Stimulated activated CD4-positive, alpha-beta T cell treated with anti-CD3 and anti-CD28 coated beads, Interleukin-2, amount 100 ng/mL, for 4 hours (primary cell): ENCODE measurements around the gene POLQ.
A peak's percentile ranks its signal among the peaks of the same experiment; 100 is the strongest.
"Not testable (repeated sequence)": the region's sequence is repeated elsewhere in the genome, so short reads cannot be mapped to it uniquely, and the experiment has no call there.

Experiments used
- DNase-seq: peaks from one replicate; pipeline ENCODE4 v3.0.0-alpha.2; 2020; ENCODE audit warnings: low read depth

Gene POLQ

GRCh38 chr3:121508389-121508788 lies 37.4 kb downstream of the POLQ start:
- DNase-seq, result no peak

DNA sequence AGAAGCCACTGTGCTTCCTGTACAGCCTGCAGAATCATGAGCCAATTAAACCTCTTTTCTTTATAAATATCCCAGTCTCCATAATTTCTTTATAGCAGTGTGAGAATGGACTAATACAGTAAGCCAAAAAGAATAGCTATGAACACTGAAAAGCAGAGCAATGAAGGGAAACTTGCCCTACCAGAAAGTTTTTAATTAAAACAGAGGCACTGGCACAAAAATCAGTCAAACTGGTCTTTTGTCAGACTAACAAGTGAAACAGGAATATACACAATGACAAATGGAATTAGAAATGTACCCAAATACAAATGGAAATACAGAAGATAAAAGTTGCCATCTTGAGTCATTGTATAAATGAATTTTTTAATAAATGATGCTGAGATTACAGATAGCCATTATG lies 40.5 kb downstream of the POLQ start:
- DNase-seq, result no peak

- DNase-seq, result no peak
Observed at GRCh38 chr3:121504618-121505017, 41.2 kb downstream of the POLQ start.

GRCh38 chr3:121496786-121497185 lies 49.0 kb downstream of the POLQ start:
- no peak for DNase-seq

GRCh38 chr3:121493431-121493830 lies 52.4 kb downstream of the POLQ start:
- DNase-seq, result no peak

- DNase-seq, result no peak
Observed at GRCh38 chr3:121491683-121492320, 54.0 kb downstream of the POLQ start.

- DNase-seq, result no peak
Observed at GRCh38 chr3:121490161-121490560, 55.6 kb downstream of the POLQ start.

DNA sequence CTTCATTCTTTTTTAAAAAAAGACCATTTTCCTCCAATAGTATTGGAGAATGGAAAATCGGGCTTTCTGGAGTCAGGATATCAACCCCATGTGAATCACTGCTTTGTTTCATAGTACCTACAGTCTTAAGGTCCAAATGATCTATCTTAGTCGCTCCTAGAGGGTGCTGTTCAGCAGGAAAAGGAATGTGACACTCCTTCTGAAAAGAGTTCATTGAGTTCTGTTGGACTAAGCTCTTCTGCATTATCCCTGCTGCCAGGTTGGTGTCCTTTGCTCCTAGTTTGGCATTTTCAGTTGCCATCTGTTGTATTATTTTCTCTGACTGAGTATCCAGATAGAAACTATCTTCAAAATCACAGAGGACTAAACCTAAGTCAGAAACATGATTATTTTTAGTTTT lies 57.2 kb downstream of the POLQ start:
- no peak for DNase-seq

- no peak for DNase-seq
Observed at GRCh38 chr3:121483290-121483689, 62.5 kb downstream of the POLQ start.

DNA sequence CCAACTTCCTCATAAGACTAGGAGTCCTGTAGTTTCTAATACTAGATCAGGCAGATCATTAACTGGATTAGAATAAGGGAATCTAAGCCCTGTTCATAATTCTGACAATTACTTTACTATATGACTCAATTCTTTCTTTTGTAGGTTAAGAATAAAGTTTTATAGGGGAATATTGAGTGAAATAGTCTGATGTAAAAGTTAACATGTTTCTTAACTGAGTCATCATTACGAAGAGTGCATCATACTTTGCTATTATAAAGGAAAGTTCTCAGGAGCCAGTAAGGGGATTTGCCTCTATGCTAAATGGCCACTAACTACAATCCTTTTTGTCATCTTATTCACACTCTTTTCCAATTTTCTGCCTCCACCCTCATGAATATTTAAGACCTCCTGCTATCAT lies 63.1 kb downstream of the POLQ start:
- no peak for DNase-seq

GRCh38 chr3:121481106-121481880 lies 64.5 kb downstream of the POLQ start:
- DNase-seq, result no peak

- no peak for DNase-seq
Observed at GRCh38 chr3:121477589-121477988, 68.2 kb downstream of the POLQ start.

GRCh38 chr3:121473001-121473400 lies 72.8 kb downstream of the POLQ start:
- no peak for DNase-seq

- DNase-seq, result no peak
Observed at GRCh38 chr3:121467085-121467484, 78.7 kb downstream of the POLQ start.

- DNase-seq, result no peak
Observed at GRCh38 chr3:121463745-121464144, 82.0 kb downstream of the POLQ start.

GRCh38 chr3:121462565-121462964 lies 83.2 kb downstream of the POLQ start:
- no peak for DNase-seq

DNA sequence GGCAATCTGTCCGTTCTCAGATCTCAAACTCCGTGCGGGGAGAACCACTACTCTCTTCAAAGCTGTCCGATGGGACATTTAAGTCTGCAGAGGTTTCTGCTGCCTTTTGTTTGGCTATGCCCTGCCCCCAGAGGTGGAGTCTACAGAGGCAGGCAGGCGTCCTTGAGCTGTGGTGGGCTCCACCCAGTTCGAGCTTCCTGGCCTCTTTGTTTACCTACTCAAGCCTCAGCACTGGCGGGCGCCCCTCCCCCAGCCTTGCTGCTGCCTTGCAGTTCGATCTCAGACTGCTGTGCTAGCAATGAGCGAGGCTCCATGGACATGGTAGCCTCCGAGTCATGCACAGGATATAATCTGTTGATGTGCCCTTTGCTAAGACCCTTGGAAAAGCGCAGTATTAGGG lies 94.0 kb downstream of the POLQ start:
- DNase-seq, result not testable (repeated sequence)

- DNase-seq, result no peak
Observed at GRCh38 chr3:121443456-121443855, 102.3 kb downstream of the POLQ start.

DNA sequence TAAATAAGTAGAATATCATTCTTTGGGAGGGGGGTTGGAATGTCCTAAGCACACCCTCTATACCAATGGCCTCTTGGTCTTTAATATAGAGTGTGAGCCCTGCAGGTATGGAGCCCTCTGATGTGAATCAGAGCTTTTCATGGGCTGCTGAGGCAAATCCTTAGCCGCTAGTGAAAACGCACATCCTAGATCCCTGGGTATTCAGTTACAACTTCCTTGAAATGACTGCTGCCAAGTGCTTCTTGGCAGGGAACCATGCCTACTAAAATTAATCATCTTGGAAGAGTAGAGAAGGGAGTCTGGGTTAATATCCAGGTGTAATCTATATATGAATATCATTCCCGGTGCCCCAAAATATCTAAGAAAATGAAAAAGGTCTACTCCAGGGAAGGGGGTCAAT lies 109.1 kb downstream of the POLQ start:
- DNase-seq, result no peak

DNA sequence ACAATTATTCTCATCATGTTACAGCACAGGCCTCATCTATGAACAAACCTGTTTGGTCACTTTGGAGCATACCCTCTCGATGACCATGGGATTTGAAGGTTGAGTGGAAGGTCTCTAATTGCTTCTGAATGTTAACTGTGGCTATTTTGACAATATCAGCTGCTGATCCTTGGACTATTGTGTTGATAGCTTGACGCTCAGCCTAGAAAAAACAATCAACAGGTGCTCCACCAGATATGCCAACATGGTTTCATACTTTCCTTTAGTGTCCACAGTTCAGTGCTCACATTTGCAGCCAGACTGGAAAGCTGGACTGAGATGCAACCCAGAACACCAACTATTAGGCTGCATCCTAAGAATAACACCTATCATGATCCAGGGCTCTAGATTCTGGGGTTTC lies 109.7 kb downstream of the POLQ start:
- no peak for DNase-seq

DNA sequence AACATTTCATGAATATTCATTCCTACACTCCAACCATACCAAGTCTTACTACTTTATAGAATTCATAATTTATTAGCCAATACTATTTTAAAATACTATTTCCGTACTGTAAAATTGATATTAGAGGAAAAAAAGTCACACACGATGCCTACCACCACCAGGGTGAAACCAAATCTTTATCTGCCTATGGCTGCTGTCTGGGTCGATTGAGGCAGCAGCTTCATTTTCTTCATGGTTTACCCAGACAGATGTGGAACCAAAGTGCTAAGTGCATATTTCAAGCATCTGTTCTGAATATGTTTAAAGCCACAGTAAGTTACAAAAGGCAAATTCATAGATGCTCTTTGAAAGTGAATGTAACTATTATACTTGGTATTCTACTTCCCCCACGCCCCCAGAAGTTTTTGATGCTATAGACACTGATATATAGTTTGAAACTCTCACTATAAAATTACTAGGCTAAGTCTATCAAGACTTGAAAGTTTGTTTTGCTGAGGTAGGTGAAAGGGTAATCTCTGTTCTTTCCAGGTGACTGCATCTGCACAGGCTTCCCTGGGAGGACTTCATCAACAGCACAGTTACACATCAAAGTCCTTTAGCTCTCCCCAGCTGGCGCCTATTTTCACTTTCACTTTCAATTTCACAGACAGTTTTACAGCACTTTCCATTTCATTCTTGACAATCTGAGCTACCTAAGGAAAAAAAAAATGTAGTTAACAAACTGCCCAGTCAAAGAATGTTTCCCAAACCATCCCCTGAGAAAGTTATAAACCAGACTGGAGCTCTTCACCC lies 113.9 kb downstream of the POLQ start:
- peak; percentile 48 for DNase-seq

- no peak for DNase-seq
Observed at GRCh38 chr3:121430664-121431215, 115.0 kb downstream of the POLQ start.

- no peak for DNase-seq
Observed at GRCh38 chr3:121424549-121424948, 121.2 kb downstream of the POLQ start.
